Astrocyte of the cerebellum (primary cell): ENCODE measurements around the gene KLHL9.

Source experiments
- DNase-seq: peaks from one replicate; pipeline ENCODE4 v3.0.0-alpha.2; 2011; ENCODE audit warnings: low read depth
- H3K4me3 ChIP-seq: 2 replicates; pipeline ENCODE4 v1.5.1; 2011; ENCODE audit warnings: mild to moderate bottlenecking, low read depth, low read length, moderate library complexity
- in situ Hi-C: cut with HindIII; loops from 2 replicates; pipeline ENCODE4 v1.10.0; 2017; ENCODE audit warnings: low sequenced_read_pairs
- TF ChIP-seq, protein P1 (sequence below): IDR thresholded peaks from 2 replicates; pipeline ENCODE4 v1.5.1; 2012; ENCODE audit warnings: low read length, low read depth, moderate library complexity, mild to moderate bottlenecking; ENCODE audit errors: missing control alignments

KLHL9 gene

DNA sequence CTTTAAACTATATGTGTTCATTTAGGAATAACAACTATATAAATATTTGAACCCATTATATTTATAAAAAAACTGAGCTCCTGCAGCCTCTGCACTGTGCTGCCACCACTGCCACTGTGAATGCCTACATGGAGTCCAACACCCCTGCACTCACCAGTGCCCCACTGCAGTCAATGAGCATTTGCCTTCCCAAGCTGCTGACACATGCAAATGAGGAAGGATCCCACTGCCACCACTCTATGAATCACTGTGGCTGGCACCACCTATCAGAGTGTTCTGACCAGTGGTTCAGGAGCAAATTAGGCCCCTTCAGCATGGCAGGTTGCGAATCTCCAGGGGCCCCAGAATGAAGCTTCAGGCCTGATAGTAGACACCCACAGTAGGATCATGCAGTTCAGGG is 39.2 kb downstream of the KLHL9 start:
- H3K4me3 ChIP-seq, result no peak overlapping the region
- in situ Hi-C loops, result no loop called here
- TF ChIP-seq, protein P1, sequence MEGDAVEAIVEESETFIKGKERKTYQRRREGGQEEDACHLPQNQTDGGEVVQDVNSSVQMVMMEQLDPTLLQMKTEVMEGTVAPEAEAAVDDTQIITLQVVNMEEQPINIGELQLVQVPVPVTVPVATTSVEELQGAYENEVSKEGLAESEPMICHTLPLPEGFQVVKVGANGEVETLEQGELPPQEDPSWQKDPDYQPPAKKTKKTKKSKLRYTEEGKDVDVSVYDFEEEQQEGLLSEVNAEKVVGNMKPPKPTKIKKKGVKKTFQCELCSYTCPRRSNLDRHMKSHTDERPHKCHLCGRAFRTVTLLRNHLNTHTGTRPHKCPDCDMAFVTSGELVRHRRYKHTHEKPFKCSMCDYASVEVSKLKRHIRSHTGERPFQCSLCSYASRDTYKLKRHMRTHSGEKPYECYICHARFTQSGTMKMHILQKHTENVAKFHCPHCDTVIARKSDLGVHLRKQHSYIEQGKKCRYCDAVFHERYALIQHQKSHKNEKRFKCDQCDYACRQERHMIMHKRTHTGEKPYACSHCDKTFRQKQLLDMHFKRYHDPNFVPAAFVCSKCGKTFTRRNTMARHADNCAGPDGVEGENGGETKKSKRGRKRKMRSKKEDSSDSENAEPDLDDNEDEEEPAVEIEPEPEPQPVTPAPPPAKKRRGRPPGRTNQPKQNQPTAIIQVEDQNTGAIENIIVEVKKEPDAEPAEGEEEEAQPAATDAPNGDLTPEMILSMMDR, result no peak
- no peak for DNase-seq

DNA sequence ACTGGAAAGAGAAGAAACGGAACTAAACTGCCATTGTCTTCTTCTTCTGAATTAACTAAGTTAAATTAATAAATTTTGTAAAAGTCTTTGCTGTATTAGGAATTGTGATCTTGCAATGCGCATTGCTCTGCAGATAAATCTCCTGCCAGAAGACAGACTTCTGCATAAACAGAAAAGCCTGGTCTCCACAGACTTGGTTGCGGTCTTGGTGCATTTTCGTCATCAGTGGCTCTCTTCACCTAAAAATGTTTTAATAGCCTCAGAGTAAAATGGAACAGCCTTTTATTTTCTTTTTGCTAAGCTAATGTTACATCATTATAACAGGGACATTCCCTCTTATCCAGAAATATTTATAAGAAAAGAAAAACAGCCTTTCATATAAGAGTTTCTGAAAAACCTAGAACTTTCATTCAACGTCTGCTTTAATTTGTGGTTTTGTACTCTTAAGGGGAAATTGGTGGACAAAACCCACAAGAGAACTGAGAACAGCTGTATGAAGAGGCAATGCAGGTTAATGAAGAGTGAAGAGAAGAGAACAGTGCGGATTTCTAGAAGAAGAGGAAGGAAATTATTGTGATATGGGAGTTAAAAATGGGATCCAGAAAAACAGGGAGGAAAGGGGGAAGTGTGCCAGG is 40.2 kb downstream of the KLHL9 start:
- H3K4me3 ChIP-seq, result no peak overlapping the region
- in situ Hi-C loops, result no loop called here
- DNase-seq, result no peak
- TF ChIP-seq, protein P1, result no peak

DNA sequence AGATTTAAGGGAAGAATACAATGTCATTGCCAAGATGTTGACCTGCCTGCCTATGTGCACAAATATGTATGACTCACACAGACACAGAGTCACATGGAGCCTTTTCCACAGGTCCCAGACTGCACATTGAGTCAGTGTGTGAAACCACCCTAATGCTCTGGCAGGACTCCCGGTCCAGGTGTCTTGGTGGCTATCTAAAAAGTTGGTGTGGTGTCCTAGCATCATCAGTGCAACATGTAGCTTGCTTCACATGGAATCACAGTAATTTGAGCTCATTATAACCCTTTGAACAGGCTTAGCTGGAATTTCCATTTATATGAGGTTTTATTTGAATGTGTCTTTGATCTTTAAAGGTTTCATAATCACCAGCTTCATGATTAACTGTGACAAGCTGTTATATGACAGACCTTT is 40.8 kb downstream of the KLHL9 start:
- DNase-seq, result no peak
- TF ChIP-seq, protein P1, result no peak
- in situ Hi-C loops, result no loop called here
- no peak overlapping the region for H3K4me3 ChIP-seq

DNA sequence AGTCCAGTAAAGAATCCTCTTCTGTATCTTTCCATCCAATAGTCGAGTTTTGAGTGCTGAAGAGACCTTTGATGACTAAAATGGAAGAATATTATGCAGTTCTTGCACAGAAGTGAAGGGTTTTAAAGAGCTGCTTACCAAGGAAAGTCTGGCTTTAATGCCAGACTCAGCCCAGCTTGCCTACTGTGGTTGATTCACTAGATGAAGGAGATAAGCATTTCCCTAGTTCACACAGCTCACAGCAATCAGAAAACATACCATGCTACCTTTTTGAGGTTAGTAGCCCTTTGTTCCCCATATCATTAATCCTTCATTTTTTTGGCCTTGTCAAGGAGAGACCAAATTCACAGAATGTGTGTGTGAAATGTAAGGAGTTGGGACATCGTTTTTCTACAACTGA is 45.4 kb downstream of the KLHL9 start:
- in situ Hi-C loops, result no loop called here
- TF ChIP-seq, protein P1, result no peak
- DNase-seq, result no peak
- no peak overlapping the region for H3K4me3 ChIP-seq

DNA sequence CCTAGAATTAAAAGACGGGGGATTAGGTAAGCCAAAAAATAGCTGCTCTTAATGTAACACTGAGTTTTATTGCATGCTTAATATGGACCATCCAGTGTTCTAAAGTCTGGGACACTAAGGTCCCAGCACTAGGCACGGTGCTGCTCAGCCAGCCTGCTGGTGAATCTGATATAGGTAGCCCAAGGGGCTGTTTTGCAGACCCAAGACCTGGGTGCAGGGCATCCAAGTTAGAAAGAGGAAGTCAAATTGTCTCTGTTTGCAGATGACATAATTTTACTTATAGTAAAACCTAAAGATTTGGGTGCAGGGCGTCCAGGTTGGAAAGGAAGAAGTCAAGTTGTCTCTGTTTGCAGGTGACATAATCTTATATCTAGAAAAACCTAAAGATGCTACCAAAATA is 47.9 kb downstream of the KLHL9 start:
- TF ChIP-seq, protein P1, result no peak
- in situ Hi-C loops, result no loop called here
- no peak for DNase-seq
- no peak overlapping the region for H3K4me3 ChIP-seq

DNA sequence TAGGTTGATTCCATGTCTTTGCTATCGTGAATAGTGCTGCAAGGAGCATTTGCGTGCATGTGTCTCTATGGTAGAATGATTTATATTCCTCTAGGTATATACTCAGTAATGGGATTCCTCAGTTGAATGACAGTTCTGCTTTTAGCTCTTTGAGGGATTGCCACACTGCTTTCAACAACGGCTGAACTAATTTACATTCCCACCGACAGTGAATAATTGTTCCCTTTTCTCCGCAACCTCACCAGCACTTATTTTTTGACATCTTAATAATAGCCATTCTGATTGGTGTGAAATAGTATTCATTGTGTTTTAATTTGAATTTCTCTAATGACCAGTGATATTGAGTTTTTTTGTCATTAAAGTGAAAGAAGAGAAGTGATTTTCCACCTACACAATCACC is 48.5 kb downstream of the KLHL9 start:
- in situ Hi-C loops, result no loop called here
- no peak for DNase-seq
- TF ChIP-seq, protein P1, result no peak
- H3K4me3 ChIP-seq, result no peak overlapping the region

DNA sequence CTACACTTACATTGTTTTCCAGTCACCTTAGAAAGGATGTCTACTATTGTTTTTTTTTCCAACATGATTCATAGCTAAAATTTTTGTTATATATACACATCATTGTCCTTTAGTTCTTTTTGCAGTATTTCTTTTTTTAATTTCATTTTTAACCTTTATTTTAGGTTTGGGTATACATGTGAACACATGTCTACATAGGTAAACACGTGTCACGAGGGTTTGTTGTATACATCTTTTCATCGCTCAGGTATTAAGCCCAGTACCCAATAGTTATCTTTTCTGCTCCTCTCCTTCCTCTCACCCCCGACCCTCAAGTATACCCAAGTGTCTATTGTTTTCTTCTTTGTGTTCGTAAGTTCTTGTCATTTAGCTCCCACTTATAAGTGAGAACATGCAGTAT is 49.1 kb downstream of the KLHL9 start:
- no peak overlapping the region for H3K4me3 ChIP-seq
- DNase-seq, result no peak
- TF ChIP-seq, protein P1, result no peak
- in situ Hi-C loops, result no loop called here
